ENCODE data around the gene ATP13A3.
"Not testable (repeated sequence)": the region's sequence is repeated elsewhere in the genome, so short reads cannot be mapped to it uniquely, and the experiment has no call there.

Gene ATP13A3

GRCh38 chr3:194486540-194487288, at the start of gene ATP13A3:
Gene ATP13A3, minus strand, starts transcription at chr3:194487002. Its CDS starts 24,812 bp downstream, at chr3:194462190.
- DNase-seq: peak; percentile 81 to 88

GRCh38 chr3:194535199-194535598, 48.4 kb upstream of the ATP13A3 start:
- DNase-seq: not testable (repeated sequence)

- no peak for DNase-seq
These were observed 47.4 kb upstream of the ATP13A3 start for GRCh38 chr3:194534243-194534642.

GRCh38 chr3:194532591-194532990, 45.8 kb upstream of the ATP13A3 start:
- DNase-seq: no peak

- DNase-seq: no peak
These were observed 40.9 kb upstream of the ATP13A3 start for GRCh38 chr3:194527726-194528125.

GRCh38 chr3:194526164-194526563, 39.4 kb upstream of the ATP13A3 start:
- DNase-seq: no peak

- no peak for DNase-seq
These were observed 35.8 kb upstream of the ATP13A3 start for GRCh38 chr3:194522579-194523046.

- no peak for DNase-seq
These were observed 34.9 kb upstream of the ATP13A3 start for GRCh38 chr3:194521510-194522260.

- peak; percentile 46 to 47 for DNase-seq
These were observed 33.9 kb upstream of the ATP13A3 start for GRCh38 chr3:194520682-194521162.

GRCh38 chr3:194520201-194520600, 33.4 kb upstream of the ATP13A3 start:
- not testable (repeated sequence) for DNase-seq

- DNase-seq: no peak
These were observed 31.9 kb upstream of the ATP13A3 start for GRCh38 chr3:194518652-194519051.

- DNase-seq: no peak
These were observed 30.5 kb upstream of the ATP13A3 start for GRCh38 chr3:194517333-194517732.

- peak in 1 of 2 experiments; percentile 4 for DNase-seq
These were observed 27.8 kb upstream of the ATP13A3 start for GRCh38 chr3:194514626-194515025.

- no peak for DNase-seq
These were observed 26.2 kb upstream of the ATP13A3 start for GRCh38 chr3:194512895-194513601.

GRCh38 chr3:194508491-194509453, 22.0 kb upstream of the ATP13A3 start:
- no peak for DNase-seq

GRCh38 chr3:194507571-194507970, 20.8 kb upstream of the ATP13A3 start:
- no peak for DNase-seq

GRCh38 chr3:194505791-194506415, 19.1 kb upstream of the ATP13A3 start:
- DNase-seq: no peak

- DNase-seq: no peak
These were observed 18.1 kb upstream of the ATP13A3 start for GRCh38 chr3:194504861-194505260.

- DNase-seq: no peak
These were observed 17.3 kb upstream of the ATP13A3 start for GRCh38 chr3:194504146-194504545.

GRCh38 chr3:194503081-194503531, 16.3 kb upstream of the ATP13A3 start:
- no peak for DNase-seq

GRCh38 chr3:194500198-194500597, 13.4 kb upstream of the ATP13A3 start:
- DNase-seq: no peak
